ENCODE data around the gene LIN37. TPM values are rescaled to one million over a fixed set of nuclear protein-coding genes. Genes with fewer than 3 reads are reported as not detected.
A peak's percentile ranks its signal among the peaks of the same experiment; 100 is the strongest.

Gene LIN37
- total and polyA plus RNA-seq, 2 of the 13 experiments (the other 11 are each of a cell fraction or from before 2014, with no cell fraction given): 6.3 to 8.7 TPM

DNA sequence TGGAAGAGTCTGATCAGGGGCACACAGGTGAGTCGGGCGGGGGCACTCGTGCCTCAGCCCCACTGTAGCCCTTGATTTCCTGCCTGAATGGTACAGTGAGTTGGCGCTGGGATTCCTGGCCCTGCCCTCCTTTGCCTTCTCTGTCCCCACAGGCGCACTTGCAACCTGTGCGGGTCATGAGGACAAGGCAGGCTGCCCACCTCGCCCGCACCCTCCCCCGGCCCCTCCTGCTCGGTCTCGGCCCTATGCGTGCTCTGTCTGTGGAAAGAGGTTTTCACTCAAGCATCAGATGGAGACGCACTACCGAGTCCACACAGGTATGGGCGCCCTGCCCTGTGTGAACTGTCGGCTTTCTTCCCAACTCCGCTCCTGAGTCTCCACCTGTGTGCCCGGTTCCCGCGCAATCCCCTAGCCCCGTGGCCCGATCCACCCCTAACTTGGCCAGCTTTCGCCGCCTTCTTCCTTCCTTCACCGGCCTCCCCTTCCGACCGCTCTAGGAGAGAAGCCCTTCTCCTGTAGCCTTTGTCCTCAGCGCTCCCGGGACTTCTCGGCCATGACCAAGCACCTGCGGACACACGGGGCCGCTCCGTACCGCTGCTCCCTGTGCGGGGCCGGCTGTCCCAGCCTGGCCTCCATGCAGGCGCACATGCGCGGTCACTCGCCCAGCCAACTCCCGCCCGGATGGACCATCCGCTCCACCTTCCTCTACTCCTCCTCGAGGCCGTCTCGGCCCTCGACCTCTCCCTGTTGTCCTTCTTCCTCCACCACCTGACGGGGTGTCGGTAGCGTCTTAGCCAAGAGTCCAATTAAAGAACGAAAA, 32.2 kb upstream of the LIN37 start:
- H2AFZ ChIP-seq (ENCODE audit: low read length): peak overlapping the region; percentile 12
- no peak; the same call in 1 of the 2 replicates for TF ChIP-seq NR2F2 (IDR thresholded peaks at IDR 0.05; ENCODE audit: borderline replicate concordance, low read depth)
- no peak for TF ChIP-seq ZNF264 (CRISPR knock-in tag; IDR thresholded peaks at IDR 0.05)
- peak; percentile 64 for TF ChIP-seq MEF2D (CRISPR knock-in tag; IDR thresholded peaks at IDR 0.05)
- peak; percentile 50; the same call in 1 of the 2 replicates for TF ChIP-seq PRMT3 (CRISPR knock-in tag; IDR thresholded peaks at IDR 0.05; ENCODE audit: borderline replicate concordance, low read depth)
- no peak for TF ChIP-seq NONO (IDR thresholded peaks at IDR 0.05)
- TF ChIP-seq NONO (CRISPR knock-in tag; conservative IDR thresholded peaks at IDR 0.05): peak; percentile 80
- no peak for TF ChIP-seq ZNF549 (CRISPR knock-in tag; IDR thresholded peaks at IDR 0.05)
- 0 out of 2 replicates have a peak, but pooled peaks have one; percentile 69 for TF ChIP-seq ZIK1 (CRISPR knock-in tag; IDR thresholded peaks at IDR 0.05; ENCODE audit: borderline replicate concordance, low read depth)
- TF ChIP-seq ZSCAN22 (CRISPR knock-in tag; IDR thresholded peaks at IDR 0.05): no peak
- no peak for TF ChIP-seq PHF5A (CRISPR knock-in tag; IDR thresholded peaks at IDR 0.05; ENCODE audit: low read depth, unreplicated experiment)
- TF ChIP-seq AHR (CRISPR knock-in tag; IDR thresholded peaks at IDR 0.05): peak; percentile 42
- TF ChIP-seq ERF (CRISPR knock-in tag; IDR thresholded peaks at IDR 0.05): peak; percentile 85
- TF ChIP-seq NAIF1 (CRISPR knock-in tag; IDR thresholded peaks at IDR 0.05; ENCODE audit: borderline replicate concordance): peak; percentile 11; the same call in 1 of the 2 replicates
- TF ChIP-seq, protein P1, sequence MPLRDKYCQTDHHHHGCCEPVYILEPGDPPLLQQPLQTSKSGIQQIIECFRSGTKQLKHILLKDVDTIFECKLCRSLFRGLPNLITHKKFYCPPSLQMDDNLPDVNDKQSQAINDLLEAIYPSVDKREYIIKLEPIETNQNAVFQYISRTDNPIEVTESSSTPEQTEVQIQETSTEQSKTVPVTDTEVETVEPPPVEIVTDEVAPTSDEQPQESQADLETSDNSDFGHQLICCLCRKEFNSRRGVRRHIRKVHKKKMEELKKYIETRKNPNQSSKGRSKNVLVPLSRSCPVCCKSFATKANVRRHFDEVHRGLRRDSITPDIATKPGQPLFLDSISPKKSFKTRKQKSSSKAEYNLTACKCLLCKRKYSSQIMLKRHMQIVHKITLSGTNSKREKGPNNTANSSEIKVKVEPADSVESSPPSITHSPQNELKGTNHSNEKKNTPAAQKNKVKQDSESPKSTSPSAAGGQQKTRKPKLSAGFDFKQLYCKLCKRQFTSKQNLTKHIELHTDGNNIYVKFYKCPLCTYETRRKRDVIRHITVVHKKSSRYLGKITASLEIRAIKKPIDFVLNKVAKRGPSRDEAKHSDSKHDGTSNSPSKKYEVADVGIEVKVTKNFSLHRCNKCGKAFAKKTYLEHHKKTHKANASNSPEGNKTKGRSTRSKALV (CRISPR knock-in tag; IDR thresholded peaks at IDR 0.05): peak; percentile 74; the same call in 1 of the 2 replicates
- no peak for TF ChIP-seq ZMYM2 (CRISPR knock-in tag; IDR thresholded peaks at IDR 0.05)
- TF ChIP-seq HNF4G (IDR thresholded peaks at IDR 0.05; ENCODE audit: borderline replicate concordance, low read depth, low read length): no peak
- 0 out of 2 replicates have a peak, but pooled peaks have one; percentile 54 for TF ChIP-seq HNF4G (CRISPR knock-in tag; IDR thresholded peaks at IDR 0.05; ENCODE audit: borderline replicate concordance, low read depth)
- 0 out of 2 replicates have a peak, but pooled peaks have one; percentile 40 for TF ChIP-seq ATF7-NPFF (CRISPR knock-in tag; IDR thresholded peaks at IDR 0.05; ENCODE audit: low read depth)
- TF ChIP-seq ZNF572 (CRISPR knock-in tag; IDR thresholded peaks at IDR 0.05): peak; percentile 84; the same call in 1 of the 2 replicates
- peak; percentile 67; the same call in 1 of the 2 replicates for TF ChIP-seq ZHX1 (CRISPR knock-in tag; IDR thresholded peaks at IDR 0.05; ENCODE audit: low read depth)

More for the DNA sequence above, 32.2 kb upstream of the LIN37 start:
- ChIA-PET POLR2A (interaction anchor here (5.0 kb wide), 1 partner anchor 13 kb away, joined by 23 read pairs; no protein-coding TSS in a partner anchor), CTCF (ENCODE audit: low intra/inter-chr PET ratio, low total read pairs) (interaction anchor here (1.4 to 7.0 kb wide), 5 partner anchors 14 to 216 kb away, joined by 3 to 201 read pairs (median 8); no protein-coding TSS in a partner anchor)
- Histone ChIP-seq H3K4me1 (ENCODE audit: insufficient read depth, low read length) (peaks cover 34% of the 10 kb centered on the region), H3K4me3 (replicated peaks in 1 of 3; ENCODE audit: insufficient read depth in 1 of 3, low read depth in 2 of 3, low read length in 3 of 3) (peak overlapping the region; percentile 69 to 91 (median 81)), H3K36me3 (replicated peaks in 1 of 2; ENCODE audit: control insufficient read depth in 1 of 2, insufficient read depth in 2 of 2, low read length in 2 of 2) (peaks cover 2 to 7% of the 10 kb centered on the region in 2 experiments; a peak in 3 of 5 replicates), H3K79me2 (ENCODE audit: insufficient read depth, low read length) (peaks cover 21% of the 10 kb centered on the region), H4K20me1 (ENCODE audit: insufficient read depth, low read length) (peaks cover 8% of the 10 kb centered on the region), H3K27ac (ENCODE audit: extremely low read length, insufficient read depth, low read length) (peak overlapping the region; percentile 78), H3K9ac (ENCODE audit: insufficient read depth, low read depth, low read length) (peak overlapping the region; percentile 81), H3K27me3 (ENCODE audit: control insufficient read depth in 1 of 2, insufficient read depth in 2 of 2, low read length in 2 of 2) (no peaks in the 10 kb centered on the region), H3K4me2 (ENCODE audit: low read depth, low read length) (peak overlapping the region; percentile 96), H3K9me3 (ENCODE audit: low read length) (no peaks in the 10 kb centered on the region)
- peak; percentile 55 for ATAC-seq
- peak; percentile 32 for DNase-seq (ENCODE audit: low spot score)
- WGBS (ENCODE audit: low lambda C conversion rate): 2% methylated on average over 40 of the region's 52 CpGs
- in situ Hi-C loops (cut with HindIII; ENCODE audit: extremely low pct_ligation_motif_present, low pct_unique_long_range_greater_than_20kb): loop anchor here (5.0 kb wide), 1 partner anchor 169 kb away; the partner anchor contains the start of gene TMEM147
- no peak for FAIRE-seq
- intact Hi-C loops (cut with micrococcal nuclease; ENCODE audit: unreplicated experiment): loop anchor here (1.0 kb wide), 1 partner anchor 22 kb away; no protein-coding TSS in a partner anchor
- BruUV-seq (replicated peaks): no TSS peak
